Small intestine (tissue), 7 donors: ENCODE data around the gene OGFR. TPM values are rescaled to one million over a fixed set of nuclear protein-coding genes. Genes with fewer than 3 reads are reported as not detected.

Experiments
- DNase-seq, 2 donors: peaks; one replicate each; pipeline versions ENCODE4 v3.0.0 to v3.0.0-alpha.2; 2013
- FAIRE-seq: peaks from 2 replicates; lab custom pipeline; 2012; peaks lifted over from hg19 to GRCh38; lab: Jason Lieb, UNC
- H3K27ac ChIP-seq, 3 donors: one replicate each; pipeline ENCODE4 v1.5.1; 2013; ENCODE audit warnings: low read length in 2 of 3, mild to moderate bottlenecking in 2 of 3, control low read depth in 1 of 3, inconsistent platforms in 1 of 3, low read depth in 1 of 3, moderate library complexity in 1 of 3
- H3K27me3 ChIP-seq, 3 donors: one replicate each; pipeline ENCODE4 v1.6.1; 2013; ENCODE audit warnings: low read length in 3 of 3, inconsistent platforms in 1 of 3; ENCODE audit not compliant: control insufficient read depth in 3 of 3, insufficient read depth in 3 of 3
- H3K36me3 ChIP-seq, 3 donors: one replicate each; pipeline ENCODE4 v1.6.1; 2013; ENCODE audit warnings: low read length in 3 of 3, inconsistent platforms in 1 of 3, low read depth in 1 of 3, mild to moderate bottlenecking in 1 of 3, moderate library complexity in 1 of 3; ENCODE audit not compliant: control insufficient read depth in 3 of 3, insufficient read depth in 2 of 3
- H3K4me1 ChIP-seq, 3 donors: one replicate each; pipeline ENCODE4 v1.6.1; 2013; ENCODE audit warnings: low read length in 2 of 3, inconsistent platforms in 1 of 3, low read depth in 1 of 3, mild to moderate bottlenecking in 1 of 3, moderate library complexity in 1 of 3; ENCODE audit not compliant: control insufficient read depth in 3 of 3, insufficient read depth in 2 of 3
- H3K4me3 ChIP-seq, 3 donors: one replicate each; pipeline ENCODE4 v1.5.1; 2013; ENCODE audit warnings: low read length in 3 of 3, control low read depth in 1 of 3, inconsistent platforms in 1 of 3, low read depth in 1 of 3, mild to moderate bottlenecking in 1 of 3, moderate library complexity in 1 of 3
- H3K9me3 ChIP-seq, 2 donors: one replicate each; pipeline ENCODE4 v1.6.1; 2013; ENCODE audit warnings: low read depth in 1 of 2, low read length in 1 of 2; ENCODE audit not compliant: control insufficient read depth in 2 of 2, insufficient read depth in 1 of 2
- WGBS, 3 donors: extraction: QIAGEN DNeasy Blood & Tissue Kit; methylation state at CpG; one replicate each; pipeline ENCODE4 v1.1.7; 2013; 5-methylcytosine and 5-hydroxymethylcytosine counted together
- polyA plus RNA-seq, 4 donors: library from polyadenylated mRNA; stranded (reverse) in 3 of 4; unstranded in 1 of 4; fragments of 200-250 nt in 3 of 4; fragments of 120-200 nt in 1 of 4; gene quantifications; one replicate each; pipeline versions ENCODE4 v1.2.1 to v1.2.3, GENCODE V29; 2013
- donor health status: healthy with polysubstance abuse.
- donor health status: control.
- donor health status: control.
- donor health status: Bipolar disorder and iron deficiency.
- donor health status: healthy.

The OGFR gene
- polyA plus RNA-seq, 4 donors = 46.6 to 88.3 (median 66.3) TPM

DNA sequence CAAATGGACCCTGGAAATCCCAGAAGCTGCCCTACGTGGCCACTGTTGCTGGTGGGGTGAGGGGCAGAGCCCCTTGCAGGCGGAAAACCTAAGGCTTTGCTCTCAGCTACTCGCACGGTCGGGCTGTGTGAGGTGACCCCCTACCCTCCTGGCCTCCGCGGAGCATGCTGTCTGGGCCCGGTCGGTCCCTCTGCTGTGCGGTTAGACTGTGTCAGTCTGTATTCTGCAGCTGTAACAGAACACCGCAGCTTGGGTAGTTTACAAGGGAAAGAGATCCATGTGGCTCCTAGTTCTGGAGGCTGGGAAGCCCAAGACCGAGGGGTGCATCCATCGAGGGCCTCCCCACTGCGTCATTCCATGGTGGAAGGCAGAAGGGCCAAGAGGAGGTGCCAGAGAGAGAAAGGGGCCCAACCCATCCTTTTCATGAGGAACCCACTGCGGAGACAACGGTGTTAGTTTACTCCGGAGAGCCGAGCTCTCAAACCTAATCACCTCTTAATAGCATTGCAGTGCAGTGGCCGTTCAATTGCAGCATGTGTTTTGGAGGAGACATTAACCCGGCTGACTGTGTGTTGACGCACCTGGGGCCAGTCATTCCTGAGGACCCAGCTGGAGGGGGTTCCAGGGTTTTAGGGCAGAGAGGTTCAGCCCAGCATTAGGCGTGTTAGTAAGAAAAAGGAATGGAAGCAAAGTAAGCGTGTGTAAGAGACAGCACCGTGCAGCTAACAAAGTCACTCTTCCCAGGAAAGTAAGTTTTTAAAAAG is 30.5 kb downstream of the OGFR start:
- Histone ChIP-seq H3K27ac (no peak overlapping the region), H3K27me3 (peaks cover 0 to 2% (median 0%) of the 10 kb centered on the region in 3 donors), H3K4me1 (peaks cover 3 to 13% (median 4%) of the 10 kb centered on the region in 3 donors), H3K4me3 (no peak overlapping the region), H3K9me3 (no peaks in the 10 kb centered on the region), H3K36me3 (peaks cover 0 to under 1% (median 0%) of the 10 kb centered on the region in 3 donors)
- no peak for DNase-seq
- FAIRE-seq = no peak
- WGBS, 3 donors = 90 to 93% (median 92%) methylated on average over 24 of the region's 24 CpGs

DNA sequence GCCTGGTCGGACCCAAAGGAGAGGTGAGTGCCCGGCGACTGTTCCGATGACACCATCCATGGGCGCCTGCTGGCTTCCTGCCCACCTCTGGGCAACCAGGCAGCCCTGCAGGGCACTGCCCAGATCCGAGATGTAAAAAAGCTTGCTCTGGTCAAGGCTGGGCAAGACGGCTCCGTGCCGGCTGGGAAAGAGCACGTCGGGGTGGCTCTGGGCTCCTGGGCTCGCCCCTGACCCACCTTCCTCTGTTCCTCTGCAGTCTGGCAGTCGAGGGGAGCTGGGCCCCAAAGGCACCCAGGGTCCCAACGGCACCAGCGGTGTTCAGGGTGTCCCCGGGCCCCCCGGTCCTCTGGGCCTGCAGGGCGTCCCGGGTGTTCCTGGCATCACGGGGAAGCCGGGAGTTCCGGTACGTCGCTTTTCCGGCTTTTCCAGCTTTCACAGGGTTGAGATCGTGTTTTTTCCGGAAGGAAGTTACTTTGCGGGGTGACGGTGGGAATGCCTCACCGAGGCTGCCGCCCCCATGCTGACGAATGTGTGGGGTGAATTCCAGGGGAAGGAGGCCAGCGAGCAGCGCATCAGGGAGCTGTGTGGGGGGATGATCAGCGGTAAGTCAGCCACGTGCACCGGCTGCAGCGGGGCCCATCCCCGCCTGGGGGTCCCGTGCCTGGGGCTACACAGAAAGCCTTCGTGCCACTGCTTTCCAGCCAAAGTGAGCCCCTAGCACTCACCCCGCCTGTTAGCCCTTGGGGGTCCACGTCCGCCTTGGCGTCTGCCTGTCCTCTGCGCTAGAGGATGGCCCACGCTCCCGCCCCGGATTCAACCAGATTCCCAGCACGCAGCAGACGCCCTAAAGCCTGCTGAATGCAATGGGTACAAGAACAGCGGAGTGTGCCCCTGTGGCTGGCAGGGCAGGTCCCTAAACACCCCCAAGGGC is 31.6 kb downstream of the OGFR start:
- peaks cover 0 to 2% (median 0%) of the 10 kb centered on the region in 3 donors for H3K27me3 ChIP-seq
- H3K4me3 ChIP-seq = no peak overlapping the region
- peaks cover 3 to 13% (median 4%) of the 10 kb centered on the region in 3 donors for H3K4me1 ChIP-seq
- DNase-seq = no peak
- 79 to 91% (median 85%) methylated on average over 51 to 52 of the region's 52 CpGs for WGBS, 3 donors
- no peaks in the 10 kb centered on the region for H3K9me3 ChIP-seq
- no peak for FAIRE-seq
- no peak overlapping the region for H3K27ac ChIP-seq
- H3K36me3 ChIP-seq = peaks cover 0 to 4% (median 0%) of the 10 kb centered on the region in 3 donors

DNA sequence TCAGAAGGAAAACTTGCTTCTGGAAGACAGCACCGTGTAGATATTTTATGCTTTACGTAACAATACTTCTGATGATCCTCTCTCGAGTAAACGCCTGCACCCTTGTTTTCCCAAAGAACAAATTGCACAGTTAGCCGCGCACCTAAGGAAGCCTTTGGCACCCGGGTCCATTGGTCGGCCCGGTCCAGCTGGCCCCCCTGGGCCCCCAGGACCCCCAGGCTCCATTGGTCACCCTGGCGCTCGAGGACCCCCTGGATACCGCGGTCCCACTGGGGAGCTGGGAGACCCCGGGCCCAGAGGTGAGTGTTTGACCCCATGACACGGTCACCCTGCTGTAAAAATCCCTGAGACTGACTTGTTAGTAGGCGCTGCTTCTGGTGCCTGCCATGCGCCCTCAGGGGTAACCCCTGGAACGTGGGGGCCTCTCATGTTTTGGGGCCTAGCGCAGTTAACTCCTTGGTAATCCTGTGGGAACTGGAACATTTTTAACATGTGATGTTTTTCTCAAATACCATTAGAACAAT is 32.4 kb downstream of the OGFR start:
- no peak overlapping the region for H3K27ac ChIP-seq
- H3K27me3 ChIP-seq = peaks cover 0 to 2% (median 0%) of the 10 kb centered on the region in 3 donors
- no peak for FAIRE-seq
- H3K36me3 ChIP-seq = peaks cover 0 to 4% (median 0%) of the 10 kb centered on the region in 3 donors
- peaks cover 0 to 13% (median 3%) of the 10 kb centered on the region in 3 donors for H3K4me1 ChIP-seq
- no peaks in the 10 kb centered on the region for H3K9me3 ChIP-seq
- WGBS, 3 donors = 86 to 91% (median 89%) methylated on average over 19 of the region's 19 CpGs
- no peak overlapping the region for H3K4me3 ChIP-seq
- DNase-seq = no peak

DNA sequence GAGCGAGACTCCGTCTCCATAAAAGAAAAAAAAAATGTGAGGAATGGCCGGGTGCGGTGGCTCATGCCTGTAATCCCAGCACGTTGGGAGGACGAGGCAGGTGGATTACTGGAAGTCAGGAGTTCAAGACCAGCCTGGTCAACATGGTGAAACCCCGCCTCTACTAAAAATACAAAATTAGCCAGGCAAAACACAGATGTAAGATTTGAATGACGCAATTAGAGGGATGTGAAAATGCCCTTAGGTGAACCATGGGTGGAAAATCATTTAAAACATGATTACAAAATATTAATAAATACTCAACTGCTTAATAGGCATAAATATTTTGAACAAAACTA is 33.1 kb downstream of the OGFR start:
- 39 to 69% (median 47%) methylated on average over 8 of the region's 8 CpGs for WGBS, 3 donors
- H3K27me3 ChIP-seq = peaks cover 0 to 2% (median 0%) of the 10 kb centered on the region in 3 donors
- peaks cover 0 to 4% (median 0%) of the 10 kb centered on the region in 3 donors for H3K36me3 ChIP-seq
- peaks cover 0 to 13% (median 0%) of the 10 kb centered on the region in 3 donors for H3K4me1 ChIP-seq
- FAIRE-seq (no peak), DNase-seq (no peak)
- no peak overlapping the region for H3K4me3 ChIP-seq
- H3K9me3 ChIP-seq = no peaks in the 10 kb centered on the region
- H3K27ac ChIP-seq = peak overlapping the region; percentile 87 to 92 (median 88)

DNA sequence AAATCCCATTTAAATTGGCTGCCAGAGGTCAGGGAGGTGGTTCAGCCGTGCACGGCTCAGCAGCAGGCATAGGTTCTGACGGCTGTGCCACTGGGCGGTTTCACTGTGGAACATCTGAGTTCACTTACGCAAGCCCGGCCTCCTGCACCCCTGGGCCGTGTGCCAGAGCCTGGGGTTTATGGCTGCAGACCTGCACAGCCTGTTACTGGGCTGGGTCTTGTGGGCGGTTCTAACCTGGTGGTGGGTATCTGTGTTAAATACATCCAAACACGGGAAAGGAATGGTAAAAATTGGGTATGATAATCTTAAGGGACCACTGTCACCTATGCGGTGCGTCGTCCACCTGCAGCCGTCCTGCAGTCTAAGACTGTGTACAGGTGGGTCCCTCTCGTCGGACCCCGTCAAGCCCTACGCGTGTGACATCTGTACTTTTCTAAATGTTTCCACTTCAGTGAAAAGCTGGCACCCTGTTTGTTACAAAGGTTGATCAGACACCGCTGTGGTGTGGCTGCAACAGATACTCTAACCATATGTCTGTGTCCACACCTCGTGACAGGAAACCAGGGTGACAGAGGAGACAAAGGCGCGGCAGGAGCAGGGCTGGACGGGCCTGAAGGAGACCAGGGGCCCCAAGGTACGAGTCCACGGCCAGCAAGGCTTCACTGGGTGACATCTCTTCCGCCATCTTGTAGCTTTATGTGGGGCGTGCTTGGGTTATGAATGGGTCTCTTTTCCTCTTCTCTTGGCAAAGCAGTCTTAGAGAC is 33.7 kb downstream of the OGFR start:
- H3K4me3 ChIP-seq = no peak overlapping the region
- peak overlapping the region; percentile 87 to 92 (median 88) for H3K27ac ChIP-seq
- H3K9me3 ChIP-seq = no peaks in the 10 kb centered on the region
- peaks cover 0 to 2% (median 0%) of the 10 kb centered on the region in 3 donors for H3K27me3 ChIP-seq
- H3K36me3 ChIP-seq = peaks cover 0 to 4% (median 0%) of the 10 kb centered on the region in 3 donors
- WGBS, 3 donors = 15 to 54% (median 31%) methylated on average over 27 of the region's 27 CpGs
- H3K4me1 ChIP-seq = peaks cover 0 to 13% (median 0%) of the 10 kb centered on the region in 3 donors
- DNase-seq (peak; percentile 93 to 97), FAIRE-seq (no peak)

DNA sequence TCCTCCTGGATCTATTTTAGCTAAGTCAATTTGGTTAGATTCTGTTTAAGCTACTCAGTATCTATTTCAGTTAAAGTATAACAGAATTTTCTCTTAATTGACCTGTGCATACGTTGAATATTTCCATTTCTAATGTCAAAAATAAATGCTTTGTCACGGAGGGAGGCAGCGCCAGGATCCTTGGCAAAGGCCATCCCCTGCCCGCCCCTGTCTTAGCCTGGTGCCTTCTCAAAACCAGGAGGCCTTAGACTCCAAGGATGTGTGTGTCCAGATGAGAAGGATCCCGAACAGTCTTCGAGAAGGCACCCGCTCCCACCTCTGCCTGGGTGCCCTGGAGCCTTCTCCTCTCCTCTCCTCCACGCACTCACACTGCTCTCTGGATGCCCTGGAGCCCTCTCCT is 34.6 kb downstream of the OGFR start:
- no peak overlapping the region for H3K4me3 ChIP-seq
- peaks cover 0 to 2% (median 0%) of the 10 kb centered on the region in 3 donors for H3K27me3 ChIP-seq
- DNase-seq (no peak), FAIRE-seq (no peak)
- H3K9me3 ChIP-seq = no peaks in the 10 kb centered on the region
- peak overlapping the region; percentile 87 to 92 (median 88) for H3K27ac ChIP-seq
- peaks cover 0 to 13% (median 0%) of the 10 kb centered on the region in 3 donors for H3K4me1 ChIP-seq
- WGBS, 3 donors = 88 to 90% (median 90%) methylated on average over 8 of the region's 8 CpGs
- peaks cover 0 to 4% (median 0%) of the 10 kb centered on the region in 3 donors for H3K36me3 ChIP-seq

- peaks cover 0 to 13% (median 0%) of the 10 kb centered on the region in 3 donors for H3K4me1 ChIP-seq
Measured at GRCh38 chr20:62839816-62840215, 35.2 kb downstream of the OGFR start.

More at GRCh38 chr20:62839816-62840215, 35.2 kb downstream of the OGFR start:
- Histone ChIP-seq H3K9me3 (no peaks in the 10 kb centered on the region), H3K36me3 (peaks cover 0 to 4% (median 0%) of the 10 kb centered on the region in 3 donors), H3K4me3 (no peak overlapping the region), H3K27ac (no peak overlapping the region), H3K27me3 (peaks cover 0 to 2% (median 0%) of the 10 kb centered on the region in 3 donors)
- 62 to 81% (median 71%) methylated on average over 11 of the region's 11 CpGs for WGBS, 3 donors
- DNase-seq (no peak), FAIRE-seq (no peak)
